ENCODE measurements around the gene COL9A3.

Gene COL9A3

DNA sequence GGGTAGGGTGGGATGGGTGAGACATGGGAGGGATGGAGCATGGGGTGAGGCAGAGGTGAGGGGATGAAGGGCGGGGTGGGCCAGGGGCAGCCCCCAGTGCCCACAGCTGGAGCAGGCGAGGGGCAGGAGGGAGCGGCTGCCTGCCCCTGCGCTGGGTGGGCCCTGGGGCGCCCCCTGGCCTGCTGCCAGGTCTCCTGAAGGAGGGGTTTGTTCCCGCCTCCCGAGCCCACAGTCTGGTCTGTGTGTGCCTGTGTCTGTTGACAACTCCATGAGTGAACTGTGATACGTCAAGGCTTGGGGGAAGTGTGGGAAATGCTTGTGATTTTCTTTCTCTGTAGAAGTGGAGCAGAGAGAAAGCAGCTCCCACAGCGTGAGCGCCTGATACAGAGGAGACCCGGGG is 31.5 kb upstream of the COL9A3 start:
- Histone ChIP-seq H2AFZ (ENCODE audit: low read length) (no peak overlapping the region), H3K9me2 (replicated peaks; ENCODE audit: low read depth, low read length) (no peaks in the 10 kb centered on the region), H3K4me1 (ENCODE audit: insufficient read depth, low read length, poor library complexity, severe bottlenecking) (peaks cover 21% of the 10 kb centered on the region), H3K27me3 (ENCODE audit: insufficient read depth, low read length, poor library complexity, severe bottlenecking) (no peaks in the 10 kb centered on the region), H4K20me1 (ENCODE audit: insufficient read depth, low read length, poor library complexity, severe bottlenecking) (no peaks in the 10 kb centered on the region), H3K4me2 (ENCODE audit: low read depth, low read length, poor library complexity, severe bottlenecking) (no peak overlapping the region), H3K9me3 (ENCODE audit: insufficient read depth, low read depth, low read length) (no peaks in the 10 kb centered on the region), H3K4me3 (ENCODE audit: low read length, poor library complexity, severe bottlenecking) (no peak overlapping the region), H3K36me3 (ENCODE audit: insufficient read depth, low read length) (no peaks in the 10 kb centered on the region), H3K9ac (ENCODE audit: low read depth, low read length, poor library complexity, severe bottlenecking) (no peak overlapping the region), H3K79me2 (ENCODE audit: insufficient read depth, low read length) (no peaks in the 10 kb centered on the region), H3F3A (ENCODE audit: low read depth) (no peaks in the 10 kb centered on the region)
- TF ChIP-seq EZH2phosphoT487 (IDR thresholded peaks at IDR 0.05; ENCODE audit: borderline replicate concordance), result no peak
- TF ChIP-seq, protein P1, sequence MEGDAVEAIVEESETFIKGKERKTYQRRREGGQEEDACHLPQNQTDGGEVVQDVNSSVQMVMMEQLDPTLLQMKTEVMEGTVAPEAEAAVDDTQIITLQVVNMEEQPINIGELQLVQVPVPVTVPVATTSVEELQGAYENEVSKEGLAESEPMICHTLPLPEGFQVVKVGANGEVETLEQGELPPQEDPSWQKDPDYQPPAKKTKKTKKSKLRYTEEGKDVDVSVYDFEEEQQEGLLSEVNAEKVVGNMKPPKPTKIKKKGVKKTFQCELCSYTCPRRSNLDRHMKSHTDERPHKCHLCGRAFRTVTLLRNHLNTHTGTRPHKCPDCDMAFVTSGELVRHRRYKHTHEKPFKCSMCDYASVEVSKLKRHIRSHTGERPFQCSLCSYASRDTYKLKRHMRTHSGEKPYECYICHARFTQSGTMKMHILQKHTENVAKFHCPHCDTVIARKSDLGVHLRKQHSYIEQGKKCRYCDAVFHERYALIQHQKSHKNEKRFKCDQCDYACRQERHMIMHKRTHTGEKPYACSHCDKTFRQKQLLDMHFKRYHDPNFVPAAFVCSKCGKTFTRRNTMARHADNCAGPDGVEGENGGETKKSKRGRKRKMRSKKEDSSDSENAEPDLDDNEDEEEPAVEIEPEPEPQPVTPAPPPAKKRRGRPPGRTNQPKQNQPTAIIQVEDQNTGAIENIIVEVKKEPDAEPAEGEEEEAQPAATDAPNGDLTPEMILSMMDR (conservative IDR thresholded peaks at IDR 0.05; ENCODE audit: low read length), result no peak

DNA sequence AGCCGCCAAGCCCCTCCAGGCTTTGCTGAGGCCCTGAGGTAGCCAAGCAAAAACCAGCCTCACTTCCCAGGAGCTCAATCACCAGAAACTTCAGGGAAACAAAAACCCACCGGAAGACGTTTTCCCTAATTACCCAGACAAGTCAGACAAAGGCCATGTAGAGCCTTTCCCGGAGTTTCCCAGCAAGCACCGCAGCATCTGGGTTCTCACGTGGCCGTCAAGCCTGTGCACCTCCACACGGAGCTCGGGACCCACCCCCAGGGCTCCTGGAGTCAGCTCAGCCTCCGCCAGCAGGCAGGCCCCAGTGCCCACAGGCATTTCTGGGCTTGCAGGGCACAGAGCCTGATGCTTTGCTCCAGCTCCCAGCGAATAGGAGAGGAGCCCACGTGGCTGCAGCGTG is 30.7 kb upstream of the COL9A3 start:
- H3K4me1 ChIP-seq (ENCODE audit: insufficient read depth, low read length, poor library complexity, severe bottlenecking), result peaks cover 21% of the 10 kb centered on the region
- TF ChIP-seq, protein P1 (conservative IDR thresholded peaks at IDR 0.05; ENCODE audit: low read length), result no peak
- TF ChIP-seq EZH2phosphoT487 (IDR thresholded peaks at IDR 0.05; ENCODE audit: borderline replicate concordance), result no peak

DNA sequence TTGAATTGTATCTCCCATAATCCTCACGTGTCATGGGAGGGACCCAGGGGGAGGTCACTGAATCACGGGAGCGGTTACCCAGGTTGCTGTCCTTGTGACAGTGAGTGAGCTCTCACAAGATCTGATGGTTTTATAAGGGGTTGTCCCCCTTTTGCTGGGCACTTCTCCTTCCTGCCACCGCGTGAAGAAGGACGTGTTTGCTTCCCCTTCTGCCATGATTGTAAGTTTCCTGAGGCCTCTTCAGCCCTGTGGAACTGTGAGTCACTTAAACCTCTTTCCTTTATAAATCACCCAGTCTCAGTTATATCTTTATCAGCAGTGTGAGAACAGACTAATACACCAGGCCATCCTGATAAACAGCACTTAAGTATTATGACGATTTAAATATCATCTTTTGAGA is 29.5 kb upstream of the COL9A3 start:
- no peak for TF ChIP-seq EZH2phosphoT487 (IDR thresholded peaks at IDR 0.05; ENCODE audit: borderline replicate concordance)
- TF ChIP-seq, protein P1 (conservative IDR thresholded peaks at IDR 0.05; ENCODE audit: low read length), result no peak
- Histone ChIP-seq H3K27me3 (ENCODE audit: insufficient read depth, low read length, poor library complexity, severe bottlenecking) (no peaks in the 10 kb centered on the region), H3K36me3 (ENCODE audit: insufficient read depth, low read length) (no peaks in the 10 kb centered on the region), H3K4me3 (ENCODE audit: low read length, poor library complexity, severe bottlenecking) (no peak overlapping the region), H3K9me3 (ENCODE audit: insufficient read depth, low read depth, low read length) (no peaks in the 10 kb centered on the region), H3K4me1 (ENCODE audit: insufficient read depth, low read length, poor library complexity, severe bottlenecking) (peaks cover 21% of the 10 kb centered on the region), H4K20me1 (ENCODE audit: insufficient read depth, low read length, poor library complexity, severe bottlenecking) (no peaks in the 10 kb centered on the region), H3K79me2 (ENCODE audit: insufficient read depth, low read length) (no peaks in the 10 kb centered on the region), H3K9ac (ENCODE audit: low read depth, low read length, poor library complexity, severe bottlenecking) (no peak overlapping the region), H3K4me2 (ENCODE audit: low read depth, low read length, poor library complexity, severe bottlenecking) (no peak overlapping the region), H2AFZ (ENCODE audit: low read length) (no peak overlapping the region), H3K9me2 (replicated peaks; ENCODE audit: low read depth, low read length) (no peaks in the 10 kb centered on the region), H3F3A (ENCODE audit: low read depth) (no peaks in the 10 kb centered on the region)

More for the DNA sequence above, 30.7 kb upstream of the COL9A3 start:
- Histone ChIP-seq H3K9me2 (replicated peaks; ENCODE audit: low read depth, low read length) (no peaks in the 10 kb centered on the region), H3K36me3 (ENCODE audit: insufficient read depth, low read length) (no peaks in the 10 kb centered on the region), H4K20me1 (ENCODE audit: insufficient read depth, low read length, poor library complexity, severe bottlenecking) (no peaks in the 10 kb centered on the region), H3K4me3 (ENCODE audit: low read length, poor library complexity, severe bottlenecking) (no peak overlapping the region), H3K9me3 (ENCODE audit: insufficient read depth, low read depth, low read length) (no peaks in the 10 kb centered on the region), H3K9ac (ENCODE audit: low read depth, low read length, poor library complexity, severe bottlenecking) (no peak overlapping the region), H3F3A (ENCODE audit: low read depth) (no peaks in the 10 kb centered on the region), H2AFZ (ENCODE audit: low read length) (no peak overlapping the region), H3K79me2 (ENCODE audit: insufficient read depth, low read length) (no peaks in the 10 kb centered on the region), H3K27me3 (ENCODE audit: insufficient read depth, low read length, poor library complexity, severe bottlenecking) (no peaks in the 10 kb centered on the region), H3K4me2 (ENCODE audit: low read depth, low read length, poor library complexity, severe bottlenecking) (no peak overlapping the region)

Data from Loucy (cell line).